Adrenal gland (tissue), 19 donors: ENCODE data around the gene GTSE1. TPM values are rescaled to one million over a fixed set of nuclear protein-coding genes. Genes with fewer than 3 reads are reported as not detected.

Experiments
- DNase-seq, 7 donors: peaks; one replicate each; pipeline ENCODE4 v3.0.0-alpha.2; 2019 to 2020
- H3K27ac ChIP-seq, 5 donors: fragments of 200-600 bp; sonication (generic) in 4 of 5; 1 replicate in 3 of 5; 2 replicates in 2 of 5; pipeline versions ENCODE4 v1.5.1 to v1.8.0; 2016 to 2020; ENCODE audit warnings: mild to moderate bottlenecking in 1 of 5
- H3K27me3 ChIP-seq: fragments of 200-600 bp; 2 replicates; pipeline ENCODE4 v1.8.0; 2021
- H3K36me3 ChIP-seq, 2 donors: fragments of 200-600 bp; replicated peaks in 1 of 2; 1 replicate in 1 of 2; 2 replicates in 1 of 2; pipeline versions ENCODE4 v1.5.1 to v1.8.0; 2018 to 2022
- H3K4me1 ChIP-seq, 2 donors: fragments of 200-600 bp; replicated peaks in 1 of 2; 1 replicate in 1 of 2; 2 replicates in 1 of 2; pipeline versions ENCODE4 v1.5.1 to v1.8.0; 2018 to 2021
- H3K4me3 ChIP-seq, 4 donors: fragments of 200-600 bp; sonication (generic) in 3 of 4; one replicate each; pipeline ENCODE4 v1.5.1; 2016 to 2018
- H3K9me3 ChIP-seq, 3 donors: fragments of 200-600 bp; sonication (generic) in 1 of 3; replicated peaks in 1 of 3; 1 replicate in 2 of 3; 2 replicates in 1 of 3; pipeline versions ENCODE4 v1.5.1 to v1.8.0; 2016 to 2021
- CTCF ChIP-seq, 6 experiments: fragments of 450-650 bp in 4 of 6; fragments of 200-600 bp in 2 of 6; sonication (generic) in 1 of 6; IDR thresholded peaks; 1 replicate in 5 of 6; 2 replicates in 1 of 6; pipeline versions ENCODE4 v1.5.1 to v1.8.0; 2016 to 2021; ENCODE audit warnings: antibody characterized with exemption in 6 of 6, mild to moderate bottlenecking in 2 of 6, moderate library complexity in 1 of 6
- POLR2A ChIP-seq, 2 donors: fragments of 450-650 bp; IDR thresholded peaks; one replicate each; pipeline ENCODE4 v1.6.1; 2017; ENCODE audit warnings: antibody characterized with exemption in 2 of 2, mild to moderate bottlenecking in 2 of 2, moderate library complexity in 1 of 2
- WGBS, 4 donors: extraction: QIAGEN DNeasy Blood & Tissue Kit in 2 of 4; methylation state at CpG; one replicate each; pipeline versions ENCODE4 v1.1.5 to v1.1.7; 2013 to 2017; 5-methylcytosine and 5-hydroxymethylcytosine counted together
- intact Hi-C, 2 donors: fragments of 100-400 bp; cut with DNase I; formaldehyde crosslinking; loops; one replicate each; pipeline versions ENCODE4 v1.14.1 to v1.15.0; 2022 to 2023
- long read RNA-seq, 10 donors: library from polyadenylated mRNA in 3 of 10; unstranded in 2 of 10; stranded (forward) in 1 of 10; transcript quantifications; one replicate each; pipeline ENCODE4 v2.0.0 and lab custom pipeline, GENCODE V29; 2021 to 2026
- polyA plus RNA-seq, 3 donors: library from polyadenylated mRNA; stranded (reverse); fragments of 200-250 nt in 2 of 3; fragments of 350-450 nt in 1 of 3; fragmentation: Illumina TruSeq in 1 of 3; extraction: RNeasy Lipid Tissue Mini Kit (QIAGEN cat#74804) in 1 of 3; gene quantifications; one replicate each; pipeline ENCODE4 v1.2.3, GENCODE V29; 2013 to 2014
- total RNA-seq, 9 donors: library from RNA; depleted of rRNA in 4 of 9; stranded (reverse); fragments of >200 nt in 4 of 9; fragments of 120-200 nt in 1 of 9; fragmentation: NEBNext Ultra II Directional in 1 of 9; extraction: Animal tissue kit (Norgen Biotek cat#: 25700) in 1 of 9; gene quantifications; one replicate each; pipeline versions ENCODE4 v1.1.0 to v1.2.4, GENCODE V29; 2013 to 2023
- donor health status: healthy with polysubstance abuse.
- donor health status: Bipolar disorder and iron deficiency.
- donor health status: DM: yes; HTN: yes; CAD: no.
- donor health status: DM: no; HTN: no; CAD: no.
- donor health status: DM: no; HTN: no; CAD: no.
- donor health status: DM: yes; HTN: yes; CAD: no.

GTSE1 gene, protein sequence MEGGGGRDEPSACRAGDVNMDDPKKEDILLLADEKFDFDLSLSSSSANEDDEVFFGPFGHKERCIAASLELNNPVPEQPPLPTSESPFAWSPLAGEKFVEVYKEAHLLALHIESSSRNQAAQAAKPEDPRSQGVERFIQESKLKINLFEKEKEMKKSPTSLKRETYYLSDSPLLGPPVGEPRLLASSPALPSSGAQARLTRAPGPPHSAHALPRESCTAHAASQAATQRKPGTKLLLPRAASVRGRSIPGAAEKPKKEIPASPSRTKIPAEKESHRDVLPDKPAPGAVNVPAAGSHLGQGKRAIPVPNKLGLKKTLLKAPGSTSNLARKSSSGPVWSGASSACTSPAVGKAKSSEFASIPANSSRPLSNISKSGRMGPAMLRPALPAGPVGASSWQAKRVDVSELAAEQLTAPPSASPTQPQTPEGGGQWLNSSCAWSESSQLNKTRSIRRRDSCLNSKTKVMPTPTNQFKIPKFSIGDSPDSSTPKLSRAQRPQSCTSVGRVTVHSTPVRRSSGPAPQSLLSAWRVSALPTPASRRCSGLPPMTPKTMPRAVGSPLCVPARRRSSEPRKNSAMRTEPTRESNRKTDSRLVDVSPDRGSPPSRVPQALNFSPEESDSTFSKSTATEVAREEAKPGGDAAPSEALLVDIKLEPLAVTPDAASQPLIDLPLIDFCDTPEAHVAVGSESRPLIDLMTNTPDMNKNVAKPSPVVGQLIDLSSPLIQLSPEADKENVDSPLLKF
- total RNA-seq = 1 to 10 TPM in 5 of 9 donors, under 1 TPM in 4; 0.06 to 5.7 (median 1.1) TPM
- 1 to 10 TPM in 2 of 3 donors, under 1 TPM in 1; 0.80 to 1.0 (median 1.0) TPM for polyA plus RNA-seq
- long read RNA-seq, donor 1, partial matches to known transcripts = 0 of 2 reads
- long read RNA-seq, donor 1, other reads (novel, unspliced or antisense) = 0 of 2 reads
- long read RNA-seq, donor 2 = 0 reads
- long read RNA-seq, donor 3, partial matches to known transcripts = 0 of 1 reads
- long read RNA-seq, donor 3, other reads (novel, unspliced or antisense) = 0 of 1 reads
- long read RNA-seq, donor 4 = 0 reads
- long read RNA-seq, donor 5, partial matches to known transcripts = 0 of 3 reads
- long read RNA-seq, donor 5, other reads (novel, unspliced or antisense) = 2 of 3 reads
- long read RNA-seq, donor 6, partial matches to known transcripts = 1 of 3 reads
- long read RNA-seq, donor 6, other reads (novel, unspliced or antisense) = 2 of 3 reads
- long read RNA-seq, donor 7 = 0 reads
- long read RNA-seq, donor 8 = 0 reads
- long read RNA-seq, donor 9 = 0 reads
- long read RNA-seq, donor 10 = 0 reads

DNA sequence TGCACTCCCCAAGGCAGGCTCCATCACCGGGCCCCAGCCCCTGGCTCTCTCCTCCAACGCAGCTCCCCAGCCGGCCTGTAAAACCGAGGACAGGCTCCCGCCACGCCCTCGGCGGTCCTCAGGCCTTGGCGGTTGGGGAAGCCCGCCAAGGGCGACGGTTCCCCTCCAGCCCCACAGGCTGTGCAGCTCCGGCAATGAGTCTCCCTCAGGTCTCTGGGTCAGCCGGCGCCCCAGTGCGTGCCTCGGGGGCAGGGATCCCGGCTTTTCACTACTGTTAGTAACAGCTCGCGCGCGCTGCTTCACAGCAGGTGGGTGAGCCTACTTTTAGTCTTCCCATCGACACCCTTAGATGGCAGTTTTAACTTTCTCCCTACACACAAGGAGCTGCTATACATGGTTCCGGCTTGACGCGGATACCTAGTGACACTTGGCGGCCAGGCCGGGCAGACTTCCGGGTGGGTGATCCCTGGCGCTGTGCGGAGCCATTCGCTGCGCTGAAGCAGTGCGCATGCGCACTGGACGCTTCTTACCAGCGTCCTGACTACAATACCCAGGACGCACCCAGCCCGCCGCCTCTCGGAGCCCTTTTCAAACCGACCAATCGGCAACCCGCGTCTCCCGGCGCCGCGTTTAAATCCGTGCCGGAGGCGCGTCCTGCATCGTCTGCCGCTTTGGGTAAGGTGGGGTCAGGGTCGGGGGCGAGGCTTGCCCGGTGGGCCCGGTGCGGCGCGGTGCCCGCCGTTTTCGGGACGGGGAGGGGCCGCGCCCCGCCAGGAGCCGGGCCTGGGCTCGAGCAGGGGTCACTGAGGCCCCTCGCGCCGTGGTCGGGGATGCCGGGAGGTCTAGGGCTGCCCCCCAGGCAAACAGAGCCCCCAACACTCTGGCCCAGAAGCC is at the start of gene GTSE1:
GTSE1 (plus strand) TSS at position 614 of the 894 bp plus-strand sequence. CDS start 531 bp downstream, outside the sequence.
- Histone ChIP-seq H3K27me3 (no peaks in the 10 kb centered on the region), H3K36me3 (peaks cover 0 to 20% of the 10 kb centered on the region in 2 donors), H3K4me3 (peak within 1 kb of the TSS in 3 of 4 donors; percentile 34 to 66 (median 39)), H3K4me1 (peaks cover 15 to 17% of the 10 kb centered on the region in 2 donors), H3K27ac (peak within 1 kb of the TSS; percentile 61 to 96 (median 90)), H3K9me3 (no peaks in the 10 kb centered on the region)
- WGBS, 4 donors = 0 to 8% (median 1%) methylated on average over 9 to 76 of the region's 76 CpGs
- intact Hi-C loops = loop anchor here in 1 of 2 donors (10.0 kb wide), 1 partner anchor 162 kb away; no protein-coding TSS in a partner anchor
- peak; percentile 97 to 99 (median 98) for DNase-seq
- peak; percentile 48 to 74 for TF ChIP-seq POLR2A (IDR thresholded peaks at IDR 0.05)
- peak in 2 of 6 experiments; percentile 2 to 17 for TF ChIP-seq CTCF (IDR thresholded peaks at IDR 0.05)

DNA sequence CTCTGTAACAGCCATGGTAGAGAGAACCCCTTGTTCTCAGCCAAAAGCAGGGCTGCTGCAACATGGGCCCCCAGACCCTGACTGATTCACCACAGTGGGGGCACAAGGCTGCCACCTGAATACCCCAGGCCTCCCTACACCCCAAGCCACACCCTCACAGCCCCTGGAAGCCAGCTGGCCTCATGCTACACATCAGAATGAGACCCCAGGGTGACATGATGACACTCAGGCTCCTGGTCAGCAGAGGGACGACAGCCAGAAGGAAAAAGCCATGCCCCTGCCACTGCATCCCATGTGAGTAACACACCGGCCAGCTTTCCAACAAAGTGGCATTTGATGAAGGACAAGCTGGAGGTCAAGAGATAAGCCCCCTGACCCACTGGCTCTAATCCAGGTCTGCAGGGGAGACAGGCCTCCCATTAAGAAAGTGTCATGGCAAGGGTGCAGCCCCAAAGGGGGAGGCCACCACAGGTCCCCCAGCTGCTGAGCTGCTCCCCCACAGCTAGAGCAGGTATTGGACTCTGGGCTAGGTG is 49.2 kb upstream of the GTSE1 start:
- intact Hi-C loops = no loop called here
- no peak for TF ChIP-seq POLR2A (IDR thresholded peaks at IDR 0.05)
- TF ChIP-seq CTCF (IDR thresholded peaks at IDR 0.05) = no peak

GRCh38 chr22:46250035-46250782 is 46.5 kb upstream of the GTSE1 start, which contains the start of gene CDPF1:
Gene CDPF1, minus strand, starts transcription at chr22:46250293. Its CDS starts 2,009 bp downstream, at chr22:46248284.
- no peaks in the 10 kb centered on the region for H3K36me3 ChIP-seq
- peak within 1 kb of the TSS in 3 of 4 donors; percentile 69 to 83 (median 71) for H3K4me3 ChIP-seq
- intact Hi-C loops = loop anchor here in 1 of 2 donors (10.0 kb wide), 1 partner anchor 125 kb away; no protein-coding TSS in a partner anchor
- WGBS, 4 donors = 0% methylated on average over 3 to 89 of the region's 89 CpGs; no CpG with 5 or more reads in 1 of the 4 donors
- TF ChIP-seq CTCF (IDR thresholded peaks at IDR 0.05) (peak in 1 of 6 experiments; percentile 27), POLR2A (IDR thresholded peaks at IDR 0.05) (peak in 1 of 2 donors; percentile 91)
- DNase-seq = peak; percentile 87 to 94 (median 91)
- peaks cover 7 to 38% of the 10 kb centered on the region in 2 donors for H3K4me1 ChIP-seq
- H3K27me3 ChIP-seq = no peaks in the 10 kb centered on the region
- H3K27ac ChIP-seq = peak within 1 kb of the TSS; percentile 54 to 91 (median 83)
- no peaks in the 10 kb centered on the region for H3K9me3 ChIP-seq

More for the DNA sequence above, 49.2 kb upstream of the GTSE1 start:
- H3K9me3 ChIP-seq = no peaks in the 10 kb centered on the region
- peaks cover 7 to 53% of the 10 kb centered on the region in 2 donors for H3K4me1 ChIP-seq
- no peak overlapping the region for H3K4me3 ChIP-seq
- H3K27me3 ChIP-seq = no peaks in the 10 kb centered on the region
- peaks cover 0 to 12% of the 10 kb centered on the region in 2 donors for H3K36me3 ChIP-seq
- peak overlapping the region in 1 of 5 donors; percentile 32 for H3K27ac ChIP-seq
- peak in 1 of 7 donors; percentile 51 for DNase-seq
- 29 to 64% (median 61%) methylated on average over 1 to 2 of the region's 2 CpGs for WGBS, 4 donors
